Ovary (tissue), 9 donors: ENCODE results near the gene RGS7. TPM values are rescaled to one million over a fixed set of nuclear protein-coding genes. Genes with fewer than 3 reads are reported as not detected.

Source experiments
- DNase-seq, 5 donors: peaks; one replicate each; pipeline ENCODE4 v3.0.0-alpha.2; 2019 to 2020
- H3K27ac ChIP-seq, 2 donors: fragments of 200-600 bp; one replicate each; pipeline versions ENCODE4 v1.5.1 to v1.8.0; 2019 to 2022
- H3K27me3 ChIP-seq: fragments of 200-600 bp; one replicate; pipeline ENCODE4 v1.8.0; 2022
- H3K36me3 ChIP-seq: fragments of 200-600 bp; sonication (generic); one replicate; pipeline ENCODE4 v1.5.1; 2019
- H3K4me1 ChIP-seq: one replicate; pipeline ENCODE4 v1.8.1; 2013; ENCODE audit warnings: mild to moderate bottlenecking, moderate library complexity; ENCODE audit not compliant: insufficient read depth
- H3K4me3 ChIP-seq: fragments of 200-600 bp; sonication (generic); one replicate; pipeline ENCODE4 v1.5.1; 2017
- H3K9me3 ChIP-seq, 2 donors: fragments of 200-600 bp in 1 of 2; sonication (generic) in 1 of 2; one replicate each; pipeline versions ENCODE4 v1.5.1 to v1.8.1; 2013 to 2019; ENCODE audit warnings: mild to moderate bottlenecking in 1 of 2, moderate library complexity in 1 of 2
- CTCF ChIP-seq, 3 donors: fragments of 450-650 bp in 2 of 3; fragments of 200-600 bp in 1 of 3; IDR thresholded peaks; one replicate each; pipeline versions ENCODE4 v1.5.1 to v1.8.0; 2016 to 2022; ENCODE audit warnings: antibody characterized with exemption in 3 of 3, mild to moderate bottlenecking in 1 of 3
- EP300 ChIP-seq: sonication (generic); formaldehyde crosslinking; IDR thresholded peaks from one replicate; pipeline ENCODE4 v1.6.1; 2017; ENCODE audit warnings: antibody characterized with exemption
- POLR2A ChIP-seq: fragments of 450-650 bp; IDR thresholded peaks from one replicate; pipeline ENCODE4 v1.6.1; 2017; ENCODE audit warnings: antibody characterized with exemption, mild to moderate bottlenecking, moderate library complexity
- WGBS, 3 donors: extraction: QIAGEN DNeasy Blood & Tissue Kit in 1 of 3; methylation state at CpG; one replicate each; pipeline versions ENCODE4 v1.1.5 to v1.1.7; 2013 to 2017; 5-methylcytosine and 5-hydroxymethylcytosine counted together
- intact Hi-C, 4 donors: fragments of 100-400 bp; cut with DNase I; formaldehyde crosslinking; loops; one replicate each; pipeline versions ENCODE4 v1.11.0 to v1.15.1; 2022 to 2023
- polyA plus RNA-seq, 2 donors: library from polyadenylated mRNA; stranded (reverse); fragments of 200-250 nt in 1 of 2; fragments of 350-450 nt in 1 of 2; fragmentation: Illumina TruSeq in 1 of 2; extraction: RNeasy Lipid Tissue Mini Kit (QIAGEN cat#74804) in 1 of 2; gene quantifications; one replicate each; pipeline ENCODE4 v1.2.3, GENCODE V29; 2013 to 2014
- total RNA-seq, 7 donors: library from RNA; depleted of rRNA in 2 of 7; stranded (reverse); fragments of >200 nt in 2 of 7; fragmentation: NEBNext Ultra II Directional in 3 of 7; extraction: Animal tissue kit (Norgen Biotek cat#: 25700) in 3 of 7; gene quantifications; one replicate each; pipeline versions ENCODE4 v1.1.0 to v1.2.4, GENCODE V29; 2016 to 2023
- donor health status: DM: no; HTN: no; CAD: no; lungs with moderate emphysema.
- donor health status: DM: no; HTN: no; CAD: no.
- donor health status: Bipolar disorder and iron deficiency.
- donor health status: DM: yes; HTN: yes; CAD: no.
- donor health status: DM: no; HTN: no; CAD: no.
- donor health status: DM: yes; HTN: yes; CAD: no.

The RGS7 gene
- total and polyA plus RNA-seq, 9 donors: 0.10 to 1.00 (median 0.37) TPM; not detected in 1

DNA sequence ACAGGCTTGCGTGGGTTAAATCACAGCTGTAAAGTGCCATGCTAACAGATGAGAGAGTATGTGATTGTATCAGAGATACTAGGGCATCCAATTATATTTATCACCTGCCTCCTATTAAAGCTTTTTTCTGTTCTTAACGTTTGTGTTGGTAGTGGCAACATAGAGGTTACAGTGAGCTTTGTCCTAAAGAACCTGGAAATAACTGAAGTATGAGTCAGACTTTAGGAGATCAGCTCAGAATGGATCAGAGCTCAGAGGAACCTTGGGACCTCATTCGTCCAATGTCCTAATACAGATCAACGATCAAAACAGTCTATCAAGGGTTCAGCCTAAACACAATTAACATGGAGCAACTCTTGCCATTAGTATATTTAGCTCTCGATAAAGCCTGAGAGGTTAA lies 81.0 kb downstream of the RGS7 start:
- Histone ChIP-seq H3K4me1 (no peaks in the 10 kb centered on the region), H3K27me3 (no peaks in the 10 kb centered on the region), H3K4me3 (no peak overlapping the region), H3K9me3 (no peaks in the 10 kb centered on the region), H3K36me3 (no peaks in the 10 kb centered on the region), H3K27ac (no peak overlapping the region)
- WGBS, 3 donors: 77 to 83% (median 80%) methylated on average over 5 of the region's 5 CpGs
- TF ChIP-seq POLR2A (no peak), EP300 (no peak), CTCF (IDR thresholded peaks at IDR 0.05) (no peak)
- intact Hi-C loops: no loop called here
- no peak for DNase-seq

DNA sequence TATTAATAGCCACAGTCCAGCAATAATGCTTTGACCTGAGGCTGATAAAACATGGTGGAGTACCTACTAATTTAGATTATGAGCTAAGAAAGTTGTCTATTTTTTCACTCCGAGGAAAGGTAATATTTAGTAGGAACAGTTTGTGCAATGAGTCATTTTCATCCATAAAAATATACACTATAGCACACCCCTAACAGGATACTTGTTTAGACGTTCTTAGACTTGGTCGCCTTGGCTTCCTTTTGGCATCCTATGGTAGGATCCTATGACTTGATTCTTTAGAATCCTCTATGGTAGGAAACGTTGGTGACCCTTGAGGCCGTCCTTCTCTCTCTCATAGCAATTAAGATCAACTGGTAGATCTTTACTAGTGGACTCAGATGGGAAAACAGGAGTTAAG lies 81.8 kb downstream of the RGS7 start:
- Histone ChIP-seq H3K36me3 (no peaks in the 10 kb centered on the region), H3K9me3 (no peaks in the 10 kb centered on the region), H3K27me3 (no peaks in the 10 kb centered on the region), H3K27ac (no peak overlapping the region), H3K4me3 (no peak overlapping the region), H3K4me1 (no peaks in the 10 kb centered on the region)
- 79 to 86% (median 81%) methylated on average over 5 of the region's 5 CpGs for WGBS, 3 donors
- no peak for DNase-seq
- intact Hi-C loops: no loop called here
- no peak for TF ChIP-seq POLR2A
- TF ChIP-seq EP300: no peak
- TF ChIP-seq CTCF (IDR thresholded peaks at IDR 0.05): no peak

- H3K27me3 ChIP-seq: no peaks in the 10 kb centered on the region
- intact Hi-C loops: no loop called here
- no peaks in the 10 kb centered on the region for H3K4me1 ChIP-seq
- no peak for DNase-seq
- 75 to 82% (median 78%) methylated on average over 4 of the region's 4 CpGs for WGBS, 3 donors
- TF ChIP-seq POLR2A (no peak), CTCF (IDR thresholded peaks at IDR 0.05) (no peak), EP300 (no peak)
- H3K9me3 ChIP-seq: no peaks in the 10 kb centered on the region
- no peak overlapping the region for H3K27ac ChIP-seq
- H3K4me3 ChIP-seq: no peak overlapping the region
- H3K36me3 ChIP-seq: no peaks in the 10 kb centered on the region
These were observed 82.3 kb downstream of the RGS7 start for GRCh38 chr1:241274693-241275092.

- Histone ChIP-seq H3K36me3 (no peaks in the 10 kb centered on the region), H3K27me3 (no peaks in the 10 kb centered on the region), H3K4me1 (no peaks in the 10 kb centered on the region), H3K9me3 (no peaks in the 10 kb centered on the region), H3K4me3 (no peak overlapping the region), H3K27ac (no peak overlapping the region)
- intact Hi-C loops: no loop called here
- TF ChIP-seq CTCF (IDR thresholded peaks at IDR 0.05): no peak
- TF ChIP-seq POLR2A: no peak
- no peak for TF ChIP-seq EP300
- no peak for DNase-seq
These were observed 84.2 kb downstream of the RGS7 start for GRCh38 chr1:241272828-241273227.

DNA sequence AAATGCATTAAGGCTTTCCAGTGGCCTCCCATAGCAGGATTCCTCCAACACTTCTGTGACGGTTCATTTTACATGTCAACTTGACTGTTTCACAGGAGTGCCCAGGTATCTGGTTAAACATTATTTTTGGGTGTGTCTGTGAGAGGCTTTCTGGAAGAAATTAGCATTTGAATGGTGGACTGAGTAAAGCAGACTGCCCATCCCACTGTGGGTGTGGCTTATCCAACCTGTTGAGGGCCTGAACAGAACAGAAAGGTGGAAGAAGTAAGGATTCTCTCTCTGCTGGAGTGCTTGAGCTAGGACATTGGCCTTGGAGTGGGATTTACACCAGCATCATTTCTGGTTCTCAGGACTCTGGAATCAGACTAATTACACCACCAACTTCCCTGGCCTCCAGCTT lies 85.6 kb downstream of the RGS7 start:
- Histone ChIP-seq H3K4me1 (no peaks in the 10 kb centered on the region), H3K27ac (no peak overlapping the region), H3K4me3 (no peak overlapping the region), H3K36me3 (no peaks in the 10 kb centered on the region), H3K27me3 (no peaks in the 10 kb centered on the region), H3K9me3 (no peaks in the 10 kb centered on the region)
- no peak for TF ChIP-seq POLR2A
- TF ChIP-seq CTCF (IDR thresholded peaks at IDR 0.05): no peak
- no peak for TF ChIP-seq EP300
- 91 to 97% (median 95%) methylated on average over 1 of the region's 1 CpG for WGBS, 3 donors
- intact Hi-C loops: no loop called here
- DNase-seq: no peak
